Cortex of kidney (tissue), 1 donor: ENCODE results near the gene RAP1GAP2.

ENCODE experiments used
- DNase-seq: peaks from one replicate; lab custom pipeline; 2025; lab: John Stamatoyannopoulos, UW

Gene RAP1GAP2

DNA sequence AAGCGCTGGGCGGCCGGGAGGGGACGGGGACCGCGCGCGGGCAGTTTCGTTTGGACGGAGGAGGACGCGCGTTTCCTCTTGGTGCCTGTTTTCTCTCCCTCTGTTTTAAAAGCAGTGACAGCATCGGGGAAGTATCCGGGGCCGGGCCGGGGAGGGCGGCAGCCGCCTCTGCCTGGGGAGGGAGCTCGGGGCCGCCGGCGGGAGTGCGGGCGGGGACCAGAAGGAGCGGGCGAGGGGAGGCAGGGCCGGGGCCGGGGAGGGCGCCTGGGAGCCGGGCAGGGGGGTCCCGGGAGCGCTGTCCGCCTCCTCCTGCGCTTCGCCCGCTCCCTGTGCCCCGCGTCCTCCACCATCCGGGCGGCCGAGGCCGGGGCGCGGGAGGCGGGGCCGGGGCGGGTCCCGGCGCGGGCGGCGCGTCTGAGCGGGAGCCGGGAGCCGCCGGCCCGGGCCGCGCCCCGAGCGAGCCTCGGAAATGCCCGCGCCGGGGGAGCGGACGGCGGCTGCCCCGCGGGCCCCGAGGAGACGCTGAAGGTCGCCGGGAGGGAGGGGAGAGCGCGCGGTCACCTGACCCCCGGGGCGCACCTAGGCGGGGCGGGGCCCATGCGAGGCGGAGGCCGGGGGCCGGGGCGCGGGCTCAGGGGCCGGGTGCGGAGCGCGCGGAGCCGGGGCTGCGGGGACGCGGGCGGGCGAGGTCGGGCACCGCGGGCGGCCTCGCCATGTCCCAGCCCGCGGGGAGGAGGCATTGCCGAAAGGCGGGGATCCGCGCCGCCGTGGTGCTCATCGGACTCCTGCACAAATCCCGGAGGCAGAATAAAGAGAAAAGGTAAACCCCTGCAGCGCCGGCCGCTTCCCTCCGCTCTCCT, 57.3 kb downstream of the RAP1GAP2 start:
- no peak for DNase-seq

GRCh38 chr17:2854143-2855055, 58.2 kb downstream of the RAP1GAP2 start:
- no peak for DNase-seq

DNA sequence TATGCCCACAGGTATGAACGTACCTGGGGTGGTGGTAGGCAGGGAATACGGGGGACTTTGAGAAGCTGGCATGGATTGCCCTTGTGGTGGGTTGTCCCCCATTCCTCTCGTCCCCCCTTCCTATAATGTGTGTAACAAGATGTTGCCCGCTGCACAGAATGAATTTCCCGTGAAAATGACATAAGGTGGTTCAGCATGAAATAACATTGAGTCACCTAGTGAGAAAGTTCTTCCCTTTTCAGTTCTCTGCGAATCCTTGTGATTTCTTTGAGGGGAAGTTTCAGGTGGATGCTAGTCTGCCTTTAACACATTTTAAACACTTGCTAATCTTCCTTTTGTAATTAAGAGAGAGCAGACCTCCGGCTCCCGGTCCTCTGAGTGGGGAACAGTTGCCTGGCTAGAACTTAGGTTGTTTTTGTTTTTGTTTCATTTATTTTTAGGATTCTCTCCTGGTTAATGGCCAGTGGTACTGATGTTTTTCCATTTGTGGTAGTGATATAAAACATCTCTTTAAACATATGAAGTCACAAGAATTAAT, 58.9 kb downstream of the RAP1GAP2 start:
- DNase-seq, result no peak

DNA sequence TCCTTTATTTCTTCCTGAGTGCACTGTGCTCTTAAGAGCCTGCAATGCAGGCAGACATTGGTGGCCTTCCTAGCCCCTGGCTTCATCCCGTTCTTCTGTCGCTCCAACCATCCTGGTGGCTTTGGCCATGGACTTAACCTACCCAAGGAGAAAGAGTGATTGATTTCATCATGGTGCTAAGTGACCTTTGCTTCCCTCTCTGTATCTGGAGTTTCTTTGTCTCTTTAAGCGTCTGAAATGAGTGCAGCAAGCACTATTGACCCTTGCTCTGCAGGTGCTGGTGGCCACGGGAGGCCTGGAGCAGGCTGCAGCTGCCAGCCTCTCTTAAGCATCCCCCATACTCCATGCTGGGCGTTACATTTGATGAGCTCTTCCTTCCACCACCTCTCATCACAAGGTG, 60.5 kb downstream of the RAP1GAP2 start:
- DNase-seq, result no peak

GRCh38 chr17:2860045-2860444, 63.8 kb downstream of the RAP1GAP2 start:
- DNase-seq, result no peak

- DNase-seq, result no peak
Observed at GRCh38 chr17:2860883-2861282, 64.6 kb downstream of the RAP1GAP2 start.

GRCh38 chr17:2862197-2862596, 66.0 kb downstream of the RAP1GAP2 start:
- no peak for DNase-seq

DNA sequence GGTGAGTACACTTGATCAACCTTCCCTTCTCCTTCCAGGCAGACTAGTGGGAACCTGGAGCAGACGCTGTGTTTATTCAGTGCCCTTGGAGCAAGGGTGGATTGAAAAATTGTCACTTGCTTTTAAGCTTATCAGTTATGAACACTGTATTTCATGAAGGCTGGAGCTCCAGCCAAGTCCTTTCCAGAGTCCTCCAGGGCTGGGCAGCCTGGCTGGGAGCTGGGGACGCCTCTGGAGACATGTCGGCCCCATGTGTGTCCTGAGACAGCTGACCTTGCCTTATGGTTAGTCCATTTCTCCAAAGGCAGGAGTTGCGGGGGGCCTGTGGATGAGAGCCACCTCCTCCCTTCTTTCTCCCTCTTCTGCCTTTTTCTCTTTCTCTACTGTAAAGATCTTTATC, 67.0 kb downstream of the RAP1GAP2 start:
- no peak for DNase-seq

GRCh38 chr17:2865228-2865627, 69.0 kb downstream of the RAP1GAP2 start:
- DNase-seq, result no peak

DNA sequence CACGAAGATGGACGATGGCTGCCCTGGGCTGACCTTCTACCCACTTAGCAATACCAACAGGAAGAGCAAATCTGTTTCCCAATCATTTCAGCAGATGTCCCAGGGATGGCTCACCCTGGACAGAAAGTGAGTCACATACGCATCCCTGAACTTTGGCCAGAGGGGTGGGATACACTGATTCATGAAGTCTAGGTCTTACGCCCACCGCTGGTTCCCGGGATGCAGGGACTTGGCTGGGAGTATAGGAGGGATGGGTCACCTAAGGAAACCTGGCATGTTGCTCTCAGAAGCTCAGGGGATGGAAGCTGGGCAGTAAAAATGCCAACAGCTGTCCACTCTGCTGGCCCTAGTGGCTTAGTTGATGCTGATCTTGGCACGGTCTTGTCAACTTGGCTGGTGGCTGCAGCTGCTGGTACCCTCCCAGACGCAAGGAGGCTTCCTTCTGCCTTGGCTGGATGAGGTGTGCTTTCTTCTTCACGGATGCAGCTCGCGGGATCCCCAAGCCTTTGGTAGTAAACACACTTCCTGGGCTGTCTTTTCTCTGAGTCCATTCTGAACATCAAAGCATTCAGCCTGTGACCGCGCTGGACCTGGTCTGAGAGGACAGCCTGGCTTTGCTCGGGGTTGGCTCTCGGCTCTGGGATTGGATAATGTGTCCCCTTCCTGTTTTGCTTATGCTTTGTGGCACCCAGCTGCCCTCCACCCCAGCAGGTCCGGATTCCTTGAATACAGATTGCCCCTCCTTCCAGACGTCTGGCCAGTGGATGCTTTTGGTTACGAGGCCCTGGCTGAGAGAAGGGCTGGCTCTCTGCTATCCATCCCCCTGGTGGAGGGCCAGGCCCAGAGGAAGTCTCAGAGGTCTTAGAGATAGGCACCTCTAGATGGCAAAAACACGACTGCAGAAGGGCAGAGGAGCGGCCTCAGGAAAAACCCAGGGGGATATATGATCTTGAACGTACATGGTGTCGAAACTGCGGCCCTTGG, 71.5 kb downstream of the RAP1GAP2 start:
- DNase-seq, result no peak

DNA sequence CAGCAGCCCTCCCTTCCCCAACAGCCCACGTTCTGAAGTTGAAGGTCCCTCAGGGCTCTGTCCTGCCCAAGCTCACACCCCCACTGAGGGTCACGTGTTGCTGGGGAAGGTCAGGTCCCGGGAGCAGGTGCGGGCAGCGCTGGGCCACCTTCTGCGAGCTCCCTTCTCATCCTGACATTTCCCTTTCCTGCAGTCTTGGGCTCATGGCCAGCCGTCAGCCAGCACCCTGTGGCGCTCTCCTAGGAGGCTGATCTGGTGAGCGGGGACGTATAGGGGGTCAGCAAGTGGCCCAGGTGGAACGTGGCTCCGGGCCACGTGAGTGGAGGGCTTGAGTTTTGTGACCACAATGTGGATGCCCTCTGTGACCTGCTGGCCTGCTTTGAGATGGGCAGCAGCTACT, 73.4 kb downstream of the RAP1GAP2 start:
- DNase-seq, result no peak

GRCh38 chr17:2871205-2871604, 75.0 kb downstream of the RAP1GAP2 start:
- no peak for DNase-seq

DNA sequence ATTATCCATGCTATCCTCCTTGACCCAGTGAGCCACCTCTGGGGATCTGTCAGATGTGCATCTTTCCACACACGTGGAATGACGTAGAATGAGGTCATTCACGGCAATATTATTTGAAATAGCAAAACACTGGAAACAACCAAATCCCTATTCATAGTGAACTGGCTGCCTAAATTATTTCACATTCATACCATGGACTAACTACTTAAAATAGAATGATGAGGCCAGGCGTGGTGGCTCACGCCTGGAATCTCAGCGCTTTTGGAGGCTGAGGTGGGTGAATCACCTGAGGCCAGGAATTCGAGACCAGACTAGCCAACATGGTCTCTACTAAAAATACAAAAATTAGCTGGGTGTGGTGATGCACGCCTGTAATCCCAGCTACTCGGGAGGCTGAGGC, 75.5 kb downstream of the RAP1GAP2 start:
- no peak for DNase-seq

GRCh38 chr17:2872282-2872681, 76.0 kb downstream of the RAP1GAP2 start:
- DNase-seq, result no peak

- no peak for DNase-seq
Observed at GRCh38 chr17:2874189-2874686, 78.0 kb downstream of the RAP1GAP2 start.

GRCh38 chr17:2875608-2876007, 79.4 kb downstream of the RAP1GAP2 start:
- DNase-seq, result no peak

DNA sequence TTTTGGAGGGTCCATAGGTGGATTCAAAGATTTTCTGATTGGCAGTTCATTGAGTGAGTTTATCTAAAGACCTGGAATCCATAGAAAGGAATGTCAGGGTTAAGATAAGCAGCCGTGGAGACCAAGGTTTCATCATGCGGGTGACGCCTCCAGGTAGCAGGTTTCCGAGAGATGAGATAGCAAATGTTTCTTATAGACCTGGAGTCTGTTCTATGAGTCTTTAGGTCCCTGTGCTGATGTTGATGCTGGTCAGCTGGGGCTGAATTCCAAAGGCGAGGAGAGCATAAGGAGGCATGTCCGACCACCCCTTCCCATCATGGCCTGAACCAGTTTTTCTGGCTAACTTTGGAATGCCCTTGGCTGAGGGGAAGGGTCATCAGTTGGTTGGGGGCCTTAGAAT, 80.2 kb downstream of the RAP1GAP2 start:
- no peak for DNase-seq

- DNase-seq, result no peak
Observed at GRCh38 chr17:2878751-2879254, 82.6 kb downstream of the RAP1GAP2 start.

DNA sequence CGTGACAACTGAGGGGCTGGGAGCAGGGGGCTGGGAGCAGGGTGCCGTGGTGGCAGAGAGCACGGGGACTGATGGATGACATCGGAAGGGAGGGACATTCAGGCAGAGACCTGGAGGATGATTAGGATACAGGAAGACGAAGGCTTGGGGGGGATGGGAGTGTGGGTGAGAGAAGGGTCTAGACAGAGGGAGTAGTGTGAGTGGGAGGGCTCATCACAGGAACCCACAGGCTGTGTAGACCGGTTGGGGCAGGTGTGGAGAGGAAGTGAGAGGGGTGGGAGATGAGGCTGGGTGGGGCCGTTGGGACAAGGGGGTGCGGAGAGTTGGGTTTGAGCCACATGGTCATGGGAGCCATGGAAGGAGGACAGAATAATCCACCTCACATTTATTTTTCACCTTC, 83.8 kb downstream of the RAP1GAP2 start:
- no peak for DNase-seq

GRCh38 chr17:2881295-2881694, 85.1 kb downstream of the RAP1GAP2 start:
- DNase-seq, result no peak
